GM12878 (cell line): Measurements from ENCODE around the gene LENG9.

Experiments
- ATF2 ChIP-seq: IDR thresholded peaks from 2 replicates; pipeline ENCODE4 v1.6.1; 2012; ENCODE audit warnings: low read length, inconsistent platforms
- BCL3 ChIP-seq: IDR thresholded peaks from 2 replicates; pipeline ENCODE4 v1.6.1; 2011; ENCODE audit warnings: borderline replicate concordance, low read depth, mild to moderate bottlenecking, moderate library complexity, low read length; ENCODE audit not compliant: insufficient read depth, poor library complexity, severe bottlenecking
- CBX5 ChIP-seq: sonication (generic); IDR thresholded peaks from 2 replicates; pipeline ENCODE4 v1.6.1; 2016; ENCODE audit warnings: low read depth, moderate library complexity, mild to moderate bottlenecking, inconsistent platforms
- CTCF ChIP-seq, 3 experiments: IDR thresholded peaks in 2 of 3; conservative IDR thresholded peaks in 1 of 3; 2 replicates each; pipeline ENCODE4 v1.5.1; 2011; ENCODE audit warnings: low read depth in 3 of 3, low read length in 3 of 3, mild to moderate bottlenecking in 3 of 3, control low read depth in 2 of 3, moderate library complexity in 2 of 3, inconsistent platforms in 1 of 3, mixed read lengths in 1 of 3; ENCODE audit not compliant: control insufficient read depth in 2 of 3, insufficient read depth in 1 of 3; ENCODE audit errors: extremely low read depth in 1 of 3
- KDM1A ChIP-seq: fragments of 200-600 bp; sonication (generic); IDR thresholded peaks from 2 replicates; pipeline ENCODE4 v1.6.1; 2016; ENCODE audit warnings: borderline replicate concordance
- MYC ChIP-seq: IDR thresholded peaks from 2 replicates; pipeline ENCODE4 v1.6.1; 2011; ENCODE audit warnings: mild to moderate bottlenecking, low read length, moderate library complexity, inconsistent platforms; ENCODE audit not compliant: insufficient read depth, insufficient replicate concordance, insufficient read length, severe bottlenecking
- POLR2A ChIP-seq: IDR thresholded peaks from 2 replicates; pipeline ENCODE4 v1.6.1; 2011; ENCODE audit warnings: low read depth, mild to moderate bottlenecking, low read length
- POLR2AphosphoS5 ChIP-seq: IDR thresholded peaks from 2 replicates; pipeline ENCODE4 v1.6.1; 2011; ENCODE audit warnings: mild to moderate bottlenecking, low read length, inconsistent platforms
- RCOR1 ChIP-seq: conservative IDR thresholded peaks from 2 replicates; pipeline ENCODE4 v1.6.1; 2012; ENCODE audit warnings: low read depth, low read length, improper control_type of control experiment
- RELA ChIP-seq: fragments of 450-650 bp; IDR thresholded peaks from 2 replicates; pipeline ENCODE4 v1.8.0; 2014; ENCODE audit warnings: borderline replicate concordance; ENCODE audit not compliant: partially characterized antibody
- SMC3 ChIP-seq: IDR thresholded peaks from 2 replicates; pipeline ENCODE4 v1.6.1; 2011; ENCODE audit warnings: low read length, improper control_type of control experiment, borderline replicate concordance
- YBX1 ChIP-seq: fragments of 450-650 bp; IDR thresholded peaks from 2 replicates; pipeline ENCODE4 v1.6.1; 2016; ENCODE audit warnings: antibody characterized with exemption

GRCh38 chr19:54421521-54421920 lies 42.1 kb downstream of the LENG9 start:
- TF ChIP-seq RCOR1 (no peak), POLR2A (no peak), POLR2AphosphoS5 (no peak), MYC (no peak), RELA (no peak), ATF2 (no peak), CTCF (IDR thresholded peaks at IDR 0.05 in 2 of 3, conservative IDR thresholded peaks at IDR 0.05 in 1 of 3; ENCODE audit: control insufficient read depth in 2 of 3, extremely low read depth in 1 of 3, insufficient read depth in 1 of 3, low read depth in 3 of 3, low read length in 3 of 3) (no peak), YBX1 (no peak), BCL3 (no peak), SMC3 (no peak), KDM1A (no peak), CBX5 (no peak)
